H1 (cell line): Measurements from ENCODE around the gene CD300LF. TPM values are rescaled to one million over a fixed set of nuclear protein-coding genes. Genes with fewer than 3 reads are reported as not detected.

Experiments used
- HDAC6 ChIP-seq: IDR thresholded peaks from one replicate; pipeline ENCODE4 v1.7.1; 2012; ENCODE audit warnings: low read depth, mild to moderate bottlenecking, inconsistent platforms, low read length, moderate library complexity
- JUN ChIP-seq: IDR thresholded peaks from 2 replicates; pipeline ENCODE4 v1.6.1; 2011; ENCODE audit warnings: low read depth, mild to moderate bottlenecking, improper control_type of control experiment, low read length
- MAFK ChIP-seq: IDR thresholded peaks from 2 replicates; pipeline ENCODE4 v1.6.1; 2012; ENCODE audit warnings: low read depth, mild to moderate bottlenecking, improper control_type of control experiment, low read length
- POLR2AphosphoS5 ChIP-seq: IDR thresholded peaks from 2 replicates; pipeline ENCODE4 v1.6.1; 2011; ENCODE audit warnings: low read depth, low read length
- RXRA ChIP-seq: IDR thresholded peaks from 2 replicates; pipeline ENCODE4 v1.6.1; 2011; ENCODE audit warnings: low read depth, mild to moderate bottlenecking, low read length, moderate library complexity; ENCODE audit not compliant: insufficient read depth
- SP1 ChIP-seq: IDR thresholded peaks from 2 replicates; pipeline ENCODE4 v1.6.1; 2011; ENCODE audit warnings: low read depth, low read length
- SRF ChIP-seq: IDR thresholded peaks from 2 replicates; pipeline ENCODE4 v1.6.1; 2011; ENCODE audit warnings: mild to moderate bottlenecking, low read depth, low read length, moderate library complexity
- TCF12 ChIP-seq: IDR thresholded peaks from 2 replicates; pipeline ENCODE4 v1.6.1; 2011; ENCODE audit warnings: low read depth, mild to moderate bottlenecking, low read length
- polyA plus RNA-seq, 7 experiments: library from polyadenylated mRNA; depleted of rRNA in 3 of 7; stranded (reverse) in 5 of 7; unstranded in 2 of 7; fragments of >200 nt in 5 of 7; fragments of 200-250 nt in 2 of 7; gene quantifications; 1 replicate in 5 of 7; 2 replicates in 1 of 7; 4 replicates in 1 of 7; pipeline versions ENCODE4 v1.2.1 to v1.2.3, GENCODE V29; 2011 to 2013; ENCODE audit warnings: missing spikeins in 2 of 7, mixed read lengths in 2 of 7
- total RNA-seq: library from RNA; stranded (reverse); fragmentation: NEBNext Ultra II Directional; extraction: Animal tissue kit (Norgen Biotek cat#: 25700); gene quantifications from 2 replicates; pipeline ENCODE4 v1.2.1, GENCODE V29; 2021
- TF ChIP-seq, protein P1 (sequence below), 3 experiments: IDR thresholded peaks; 1 replicate in 2 of 3; 2 replicates in 1 of 3; pipeline versions ENCODE4 v1.5.1 to v1.6.1; 2011; ENCODE audit warnings: low read length in 3 of 3, mild to moderate bottlenecking in 3 of 3, inconsistent platforms in 2 of 3, low read depth in 1 of 3, moderate library complexity in 1 of 3; ENCODE audit not compliant: insufficient read depth in 1 of 3; ENCODE audit errors: control extremely low read depth in 1 of 3

The CD300LF gene
- total and polyA plus RNA-seq, 2 of the 8 experiments (the other 6 are each of a cell fraction or from before 2014, with no cell fraction given): not detected

DNA sequence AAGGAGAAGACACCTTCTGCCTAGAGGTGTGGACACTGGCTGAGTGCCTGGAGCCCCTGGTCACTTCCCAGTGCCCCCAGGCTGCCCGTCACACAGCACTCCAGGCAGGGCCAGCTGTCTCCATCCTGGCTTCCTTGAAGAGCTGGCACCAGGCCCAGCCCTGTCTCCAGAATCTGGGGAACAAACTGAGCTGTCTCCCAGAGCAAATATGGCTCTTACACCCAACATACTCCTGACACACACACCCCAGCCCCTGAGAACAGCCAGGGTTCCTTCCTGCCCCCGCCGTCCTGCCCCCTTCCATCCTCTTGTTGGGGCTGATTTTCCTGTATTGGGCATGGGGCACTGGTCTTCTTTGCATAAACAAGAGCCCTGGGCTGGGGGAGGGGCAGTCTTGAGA lies 44.8 kb upstream of the CD300LF start (continued):
- TF ChIP-seq TCF12 (no peak), SP1 (no peak), RXRA (no peak), SRF (no peak), HDAC6 (no peak), MAFK (no peak), POLR2AphosphoS5 (no peak), JUN (no peak)
- TF ChIP-seq, protein P1, sequence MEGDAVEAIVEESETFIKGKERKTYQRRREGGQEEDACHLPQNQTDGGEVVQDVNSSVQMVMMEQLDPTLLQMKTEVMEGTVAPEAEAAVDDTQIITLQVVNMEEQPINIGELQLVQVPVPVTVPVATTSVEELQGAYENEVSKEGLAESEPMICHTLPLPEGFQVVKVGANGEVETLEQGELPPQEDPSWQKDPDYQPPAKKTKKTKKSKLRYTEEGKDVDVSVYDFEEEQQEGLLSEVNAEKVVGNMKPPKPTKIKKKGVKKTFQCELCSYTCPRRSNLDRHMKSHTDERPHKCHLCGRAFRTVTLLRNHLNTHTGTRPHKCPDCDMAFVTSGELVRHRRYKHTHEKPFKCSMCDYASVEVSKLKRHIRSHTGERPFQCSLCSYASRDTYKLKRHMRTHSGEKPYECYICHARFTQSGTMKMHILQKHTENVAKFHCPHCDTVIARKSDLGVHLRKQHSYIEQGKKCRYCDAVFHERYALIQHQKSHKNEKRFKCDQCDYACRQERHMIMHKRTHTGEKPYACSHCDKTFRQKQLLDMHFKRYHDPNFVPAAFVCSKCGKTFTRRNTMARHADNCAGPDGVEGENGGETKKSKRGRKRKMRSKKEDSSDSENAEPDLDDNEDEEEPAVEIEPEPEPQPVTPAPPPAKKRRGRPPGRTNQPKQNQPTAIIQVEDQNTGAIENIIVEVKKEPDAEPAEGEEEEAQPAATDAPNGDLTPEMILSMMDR (IDR thresholded peaks at IDR 0.05; ENCODE audit: control extremely low read depth in 1 of 3, insufficient read depth in 1 of 3, low read depth in 1 of 3, low read length in 3 of 3): no peak
